Activated CD4-positive, alpha-beta memory T cell treated with anti-CD3 and anti-CD28 coated beads for 36 hours (primary cell): Measurements from ENCODE around the gene XIRP1. TPM values are rescaled to one million over a fixed set of nuclear protein-coding genes. Genes with fewer than 3 reads are reported as not detected.
"Not testable (repeated sequence)": the region's sequence is repeated elsewhere in the genome, so short reads cannot be mapped to it uniquely, and the experiment has no call there.

Experiments used
- CTCF ChIA-PET: fragments of 350-600 bp; sonication (Branson Sonifier 250); formaldehyde crosslinking; loops from one replicate; lab custom pipeline; 2021; ENCODE audit warnings: antibody characterized with exemption, inconsistent platforms; lab: Charles Lee
- POLR2A ChIA-PET: fragments of 350-600 bp; sonication (Branson Sonifier 250); formaldehyde crosslinking; loops from one replicate; lab custom pipeline; 2021; ENCODE audit warnings: antibody characterized with exemption; lab: Charles Lee
- DNase-seq: peaks from one replicate; pipeline ENCODE4 v3.0.0-alpha.2; 2020
- H3K27ac Mint-ChIP-seq: one replicate; pipeline ENCODE4 v1.8.0; 2021; ENCODE audit warnings: mixed read lengths
- H3K27me3 Mint-ChIP-seq: one replicate; pipeline ENCODE4 v1.8.0; 2021; ENCODE audit warnings: mixed read lengths
- H3K36me3 Mint-ChIP-seq: one replicate; pipeline ENCODE4 v1.8.0; 2021; ENCODE audit warnings: mixed read lengths
- H3K4me1 Mint-ChIP-seq: one replicate; pipeline ENCODE4 v1.8.0; 2021; ENCODE audit warnings: low read depth, mixed read lengths
- H3K4me3 Mint-ChIP-seq: one replicate; pipeline ENCODE4 v1.8.0; 2021; ENCODE audit warnings: mild to moderate bottlenecking, mixed read lengths
- H3K9me3 Mint-ChIP-seq: one replicate; pipeline ENCODE4 v1.8.0; 2021; ENCODE audit warnings: mixed read lengths
- intact Hi-C: fragments of 100-400 bp; cut with micrococcal nuclease; formaldehyde crosslinking; loops from one replicate; pipeline ENCODE4 v1.15.1; 2023
- total RNA-seq, 2 experiments: library from RNA; stranded (reverse); gene quantifications; one replicate each; pipeline ENCODE4 v1.2.3, GENCODE V29; 2021

The XIRP1 gene
- total RNA-seq, 2 experiments from 2014 or later, result 1.3 to 1.6 TPM

DNA sequence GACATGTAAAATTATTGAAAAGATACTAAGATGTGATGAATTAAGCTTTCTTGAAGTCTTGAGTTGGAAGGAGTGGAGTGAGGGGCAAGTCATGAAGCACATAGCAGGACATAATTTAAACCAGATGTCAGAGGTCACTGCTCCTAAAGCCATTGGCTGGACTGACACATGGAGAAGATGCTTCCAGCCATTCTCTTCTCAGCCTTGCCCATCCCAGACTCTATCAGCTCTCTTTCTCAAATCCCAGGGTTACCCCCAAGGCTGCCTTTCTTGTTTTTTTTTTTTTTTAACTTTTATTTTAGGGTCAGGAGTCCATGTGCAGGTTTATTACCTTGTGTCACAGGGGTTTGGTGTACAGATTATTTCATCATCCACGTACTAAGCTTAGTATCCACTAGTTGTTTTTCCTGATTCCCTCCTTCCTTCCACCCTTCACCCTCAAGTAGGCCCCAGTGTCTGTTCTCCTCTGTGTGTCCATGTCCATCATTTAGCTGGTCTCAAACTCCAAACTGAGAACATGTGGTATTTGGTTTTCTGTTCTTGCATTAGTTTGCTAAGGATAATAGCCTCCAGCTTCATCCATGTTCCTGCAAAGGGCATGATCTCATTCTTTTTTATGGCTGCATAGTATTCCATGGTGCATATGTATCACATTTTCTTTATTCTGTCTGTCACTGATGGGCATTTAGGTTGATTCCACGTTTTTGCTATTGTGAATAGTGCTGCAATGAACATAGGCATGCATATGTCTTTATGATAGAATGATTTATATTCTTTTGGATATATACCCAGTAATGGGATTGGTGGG, 18.9 kb downstream of the XIRP1 start:
- no peak for DNase-seq
- H3K27ac Mint-ChIP-seq, result no peak overlapping the region
- intact Hi-C loops, result no loop called here
- peaks cover 24% of the 10 kb centered on the region for H3K4me1 Mint-ChIP-seq
- no peak overlapping the region for H3K4me3 Mint-ChIP-seq
- ChIA-PET POLR2A (interaction anchor here (0.9 to 1.1 kb wide), 3 partner anchors 19 to 1037 kb away, joined by 3 read pairs; partner anchors contain the start of gene ACAA1), CTCF (interaction anchor here (0.7 to 1.4 kb wide), 4 partner anchors 11 to 61 kb away, joined by 3 read pairs; no protein-coding TSS in a partner anchor)
- no peaks in the 10 kb centered on the region for H3K27me3 Mint-ChIP-seq
- H3K9me3 Mint-ChIP-seq, result peaks cover 3% of the 10 kb centered on the region
- H3K36me3 Mint-ChIP-seq, result no peaks in the 10 kb centered on the region

DNA sequence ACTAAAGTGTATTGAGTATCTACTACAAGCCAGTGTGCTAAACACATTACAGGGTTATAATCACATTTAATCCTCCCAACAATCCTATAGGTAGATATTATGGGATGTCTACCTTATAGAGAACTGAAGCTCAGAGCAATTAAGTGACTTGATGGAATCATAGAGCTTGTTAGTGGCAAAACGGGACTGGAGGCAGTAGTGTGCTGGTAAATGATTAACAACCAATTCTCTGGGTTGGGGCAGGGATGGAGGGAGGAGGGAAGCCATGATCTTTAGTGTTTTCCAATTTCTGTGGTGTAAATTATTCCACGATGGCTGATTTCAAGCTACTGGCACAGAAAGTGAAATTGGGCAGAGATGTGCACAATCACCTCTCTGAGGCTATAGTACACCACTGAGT, 20.5 kb downstream of the XIRP1 start:
- ChIA-PET CTCF (interaction anchor here (0.6 to 2.0 kb wide), 4 partner anchors 63 to 534 kb away, joined by 3 to 7 read pairs (median 3); no protein-coding TSS in a partner anchor), POLR2A (no interaction called here)
- no peak overlapping the region for H3K27ac Mint-ChIP-seq

DNA sequence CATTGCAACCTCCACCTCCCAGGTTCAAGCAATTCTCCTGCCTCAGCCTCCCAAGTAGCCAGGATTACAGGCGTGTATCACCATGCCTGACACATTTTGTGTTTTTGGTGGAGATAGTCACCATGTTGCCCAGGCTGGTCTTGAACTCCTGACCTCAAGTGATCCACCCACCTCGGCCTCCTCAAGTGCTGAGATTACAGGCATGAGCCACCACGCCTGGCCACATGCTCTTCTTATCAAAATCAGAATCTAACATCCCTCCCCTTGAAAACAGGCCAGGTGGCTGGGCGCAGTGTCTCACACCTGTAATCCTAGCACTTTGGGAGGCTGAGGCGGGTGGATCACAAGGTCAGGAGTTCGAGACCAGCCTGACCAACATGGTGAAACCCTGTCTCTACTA, 21.5 kb downstream of the XIRP1 start:
- DNase-seq, H3K4me3 Mint-ChIP-seq, intact Hi-C loops, H3K27me3 Mint-ChIP-seq, POLR2A ChIA-PET, H3K36me3 Mint-ChIP-seq, H3K9me3 Mint-ChIP-seq, H3K27ac Mint-ChIP-seq: not testable (repeated sequence)
- H3K4me1 Mint-ChIP-seq, result peaks cover 18% of the 10 kb centered on the region
- CTCF ChIA-PET, result interaction anchor here (2.0 kb wide), 1 partner anchor 117 kb away, joined by 7 read pairs; no protein-coding TSS in a partner anchor

More for the DNA sequence above, 20.5 kb downstream of the XIRP1 start:
- H3K9me3 Mint-ChIP-seq, result peaks cover 3% of the 10 kb centered on the region
- H3K36me3 Mint-ChIP-seq, result no peaks in the 10 kb centered on the region
- DNase-seq, result no peak
- intact Hi-C loops, result no loop called here
- no peak overlapping the region for H3K4me3 Mint-ChIP-seq
- H3K4me1 Mint-ChIP-seq, result peaks cover 18% of the 10 kb centered on the region
- H3K27me3 Mint-ChIP-seq, result no peaks in the 10 kb centered on the region

DNA sequence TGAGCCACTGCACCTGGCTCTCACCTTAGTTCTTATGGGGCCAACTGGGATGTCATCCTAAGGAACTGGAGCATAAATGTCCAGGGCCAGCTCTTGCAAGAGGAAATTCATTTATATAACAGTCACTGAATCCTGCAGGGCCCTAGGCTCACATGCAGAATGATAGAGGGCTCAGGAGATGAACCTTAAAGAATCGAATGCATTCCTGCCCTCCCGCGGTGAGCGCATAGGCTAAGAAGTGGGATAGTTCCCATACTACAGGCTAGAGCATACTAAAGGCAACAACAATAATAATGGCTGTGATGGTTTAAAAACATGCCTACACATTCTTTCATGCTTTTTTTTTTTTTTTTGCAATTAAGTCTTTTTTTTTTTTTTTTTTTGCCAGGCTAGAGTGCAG, 21.9 kb downstream of the XIRP1 start:
- Mint-ChIP-seq H3K9me3 (peaks cover 3% of the 10 kb centered on the region), H3K4me1 (peaks cover 15% of the 10 kb centered on the region), H3K36me3 (no peaks in the 10 kb centered on the region), H3K27me3 (no peaks in the 10 kb centered on the region), H3K4me3 (no peak overlapping the region), H3K27ac (no peak overlapping the region)
- no peak for DNase-seq
- CTCF ChIA-PET, result no interaction called here
- intact Hi-C loops, result no loop called here
- POLR2A ChIA-PET, result no interaction called here

DNA sequence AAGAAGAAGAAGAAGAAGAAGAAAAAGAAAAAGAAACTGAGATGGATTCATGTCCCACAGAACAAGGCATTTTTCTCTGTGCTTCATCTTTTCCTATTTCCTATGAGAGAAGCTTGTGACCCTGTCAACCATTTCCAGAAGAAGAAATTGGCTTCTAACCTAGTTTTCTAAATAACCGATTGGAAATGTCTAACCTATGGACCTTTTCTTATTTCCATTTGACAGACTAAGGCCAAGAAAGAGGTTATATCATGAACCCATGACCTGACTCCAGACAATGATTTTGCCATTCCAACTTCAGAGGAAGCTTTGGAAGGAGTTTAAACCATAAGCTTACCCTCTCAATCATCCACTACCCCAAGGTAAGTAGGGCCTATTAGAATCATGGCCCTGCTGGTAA, 22.7 kb downstream of the XIRP1 start:
- Mint-ChIP-seq H3K36me3 (no peaks in the 10 kb centered on the region), H3K9me3 (peaks cover under 1% of the 10 kb centered on the region), H3K27ac (no peak overlapping the region), H3K4me1 (peaks cover 15% of the 10 kb centered on the region), H3K4me3 (no peak overlapping the region), H3K27me3 (no peaks in the 10 kb centered on the region)
- POLR2A ChIA-PET, result no interaction called here
- intact Hi-C loops, result no loop called here
- CTCF ChIA-PET, result interaction anchor here (1.6 kb wide), 1 partner anchor 518 kb away, joined by 3 read pairs; no protein-coding TSS in a partner anchor
- DNase-seq, result no peak

GRCh38 chr3:39168156-39168780, 24.1 kb downstream of the XIRP1 start:
- Mint-ChIP-seq H3K4me1 (peaks cover 15% of the 10 kb centered on the region), H3K36me3 (no peaks in the 10 kb centered on the region), H3K27me3 (no peaks in the 10 kb centered on the region), H3K9me3 (no peaks in the 10 kb centered on the region), H3K4me3 (no peak overlapping the region), H3K27ac (no peak overlapping the region)
- no peak for DNase-seq
- POLR2A ChIA-PET, result no interaction called here
- CTCF ChIA-PET, result interaction anchor here (1.6 to 3.1 kb wide), 2 partner anchors 10 to 517 kb away, joined by 3 to 10 read pairs; no protein-coding TSS in a partner anchor
- intact Hi-C loops, result no loop called here

DNA sequence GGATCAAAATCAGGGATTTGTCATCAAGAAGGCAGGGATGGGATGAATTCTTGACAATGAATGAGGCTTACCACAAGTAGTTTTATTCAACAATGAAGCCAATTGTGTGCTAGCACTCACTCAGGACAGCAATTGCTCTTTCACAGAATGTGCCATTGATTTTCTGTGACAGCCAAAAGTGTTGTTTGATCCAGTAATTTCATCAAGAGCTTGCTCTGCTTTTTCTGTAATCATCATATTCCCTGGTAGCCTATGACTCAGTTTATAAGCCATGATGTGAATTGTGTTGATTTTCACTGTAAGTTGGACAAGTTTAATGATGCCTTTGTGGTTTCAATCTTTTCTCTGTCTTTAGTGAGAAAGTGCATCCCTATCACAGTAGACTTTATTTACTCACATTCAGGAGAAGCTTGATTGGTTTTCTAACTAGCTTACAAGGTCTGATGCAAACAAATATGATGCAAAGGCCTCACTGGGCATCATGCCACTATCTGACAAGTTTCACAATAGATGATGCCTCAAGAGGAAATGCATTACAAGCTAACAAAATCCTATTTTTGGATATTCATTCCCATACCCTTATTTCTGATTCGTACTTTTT, 25.4 kb downstream of the XIRP1 start:
- POLR2A ChIA-PET, result interaction anchor here (2.4 kb wide), 1 partner anchor 11 kb away, joined by 9 read pairs; no protein-coding TSS in a partner anchor
- H3K4me3 Mint-ChIP-seq, result no peak overlapping the region
- intact Hi-C loops, result loop anchor here (1.0 kb wide), 1 partner anchor 10 kb away; no protein-coding TSS in a partner anchor
- H3K27ac Mint-ChIP-seq, result no peak overlapping the region
- CTCF ChIA-PET, result interaction anchor here (1.0 to 3.1 kb wide), 3 partner anchors 11 to 23 kb away, joined by 3 to 10 read pairs (median 8); no protein-coding TSS in a partner anchor
- no peaks in the 10 kb centered on the region for H3K9me3 Mint-ChIP-seq
- no peaks in the 10 kb centered on the region for H3K36me3 Mint-ChIP-seq
- H3K27me3 Mint-ChIP-seq, result no peaks in the 10 kb centered on the region
- peaks cover 15% of the 10 kb centered on the region for H3K4me1 Mint-ChIP-seq
- DNase-seq, result no peak

- CTCF ChIA-PET, result interaction anchor here (0.5 to 3.1 kb wide), 4 partner anchors 12 to 122 kb away, joined by 3 to 10 read pairs (median 6); no protein-coding TSS in a partner anchor
- POLR2A ChIA-PET, result interaction anchor here (2.4 kb wide), 1 partner anchor 12 kb away, joined by 9 read pairs; no protein-coding TSS in a partner anchor
Observed at GRCh38 chr3:39166134-39166710, 26.2 kb downstream of the XIRP1 start.

GRCh38 chr3:39165518-39165917, 26.9 kb downstream of the XIRP1 start:
- H3K4me1 Mint-ChIP-seq, result peaks cover 15% of the 10 kb centered on the region
- H3K9me3 Mint-ChIP-seq, result no peaks in the 10 kb centered on the region
- DNase-seq, result no peak
- no peaks in the 10 kb centered on the region for H3K27me3 Mint-ChIP-seq
- H3K27ac Mint-ChIP-seq, result no peak overlapping the region
- POLR2A ChIA-PET, result interaction anchor here (2.4 kb wide), 1 partner anchor 13 kb away, joined by 9 read pairs; no protein-coding TSS in a partner anchor
- CTCF ChIA-PET, result interaction anchor here (1.4 to 3.1 kb wide), 3 partner anchors 11 to 24 kb away, joined by 3 to 10 read pairs (median 8); no protein-coding TSS in a partner anchor
- H3K36me3 Mint-ChIP-seq, result no peaks in the 10 kb centered on the region
- no peak overlapping the region for H3K4me3 Mint-ChIP-seq
- intact Hi-C loops, result no loop called here

More at GRCh38 chr3:39166134-39166710, 26.2 kb downstream of the XIRP1 start:
- no peaks in the 10 kb centered on the region for H3K36me3 Mint-ChIP-seq
- no peak for DNase-seq
- intact Hi-C loops, result no loop called here
- no peaks in the 10 kb centered on the region for H3K27me3 Mint-ChIP-seq
- H3K4me3 Mint-ChIP-seq, result no peak overlapping the region
- no peaks in the 10 kb centered on the region for H3K9me3 Mint-ChIP-seq
- no peak overlapping the region for H3K27ac Mint-ChIP-seq
- peaks cover 15% of the 10 kb centered on the region for H3K4me1 Mint-ChIP-seq

GRCh38 chr3:39164414-39164813, 28.0 kb downstream of the XIRP1 start:
- H3K9me3 Mint-ChIP-seq, result no peaks in the 10 kb centered on the region
- ChIA-PET POLR2A (no interaction called here), CTCF (interaction anchor here (1.4 kb wide), 1 partner anchor 12 kb away, joined by 3 read pairs; no protein-coding TSS in a partner anchor)
- intact Hi-C loops, result no loop called here
- no peaks in the 10 kb centered on the region for H3K36me3 Mint-ChIP-seq
- no peak overlapping the region for H3K4me3 Mint-ChIP-seq
- DNase-seq, result no peak
- H3K4me1 Mint-ChIP-seq, result peaks cover 15% of the 10 kb centered on the region
- no peak overlapping the region for H3K27ac Mint-ChIP-seq
- no peaks in the 10 kb centered on the region for H3K27me3 Mint-ChIP-seq

GRCh38 chr3:39158148-39158715, 34.2 kb downstream of the XIRP1 start:
- ChIA-PET CTCF (interaction anchor here (1.2 to 1.5 kb wide), 3 partner anchors 12 to 130 kb away, joined by 3 to 7 read pairs (median 3); no protein-coding TSS in a partner anchor), POLR2A (interaction anchor here (0.6 kb wide), 1 partner anchor 133 kb away, joined by 3 read pairs; no protein-coding TSS in a partner anchor)
- DNase-seq, result no peak

More at GRCh38 chr3:39158148-39158715, 34.2 kb downstream of the XIRP1 start:
- intact Hi-C loops, result no loop called here
- Mint-ChIP-seq H3K9me3 (no peaks in the 10 kb centered on the region), H3K27ac (no peak overlapping the region), H3K36me3 (no peaks in the 10 kb centered on the region), H3K27me3 (no peaks in the 10 kb centered on the region), H3K4me3 (no peak overlapping the region), H3K4me1 (peaks cover 15% of the 10 kb centered on the region)
